GM19328 (cell line): ENCODE measurements around the gene PLA2G6.
"Not testable (repeated sequence)": the region's sequence is repeated elsewhere in the genome, so short reads cannot be mapped to it uniquely, and the experiment has no call there.

Experiments
- ATAC-seq: cut with Tn5 transposase; IDR thresholded peaks from one replicate; pipeline ENCODE4 v1.9.1; 2021; ENCODE audit warnings: mild to moderate bottlenecking, moderate library complexity; ENCODE audit not compliant: unreplicated experiment

Gene PLA2G6

DNA sequence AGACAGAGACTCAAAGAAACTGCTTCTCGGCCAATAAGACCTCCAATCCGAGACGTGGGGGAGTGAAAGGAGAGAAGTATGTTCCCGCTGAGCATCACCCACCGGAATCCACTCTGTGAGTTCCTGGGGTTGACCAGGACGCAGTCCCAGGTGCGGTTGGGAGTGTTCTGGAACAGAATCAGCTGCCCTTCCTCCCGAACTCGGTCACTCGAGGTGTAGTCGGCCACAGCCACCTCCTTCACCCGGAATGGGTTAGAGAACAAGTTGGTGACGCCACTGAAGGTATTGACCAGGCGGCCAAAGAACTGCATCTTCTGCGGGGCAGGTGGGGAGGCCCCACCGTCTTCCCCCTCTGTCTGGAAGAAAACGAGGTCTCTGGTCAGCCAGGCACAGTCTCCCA lies 12.5 kb downstream of the PLA2G6 start:
- ATAC-seq: no peak

DNA sequence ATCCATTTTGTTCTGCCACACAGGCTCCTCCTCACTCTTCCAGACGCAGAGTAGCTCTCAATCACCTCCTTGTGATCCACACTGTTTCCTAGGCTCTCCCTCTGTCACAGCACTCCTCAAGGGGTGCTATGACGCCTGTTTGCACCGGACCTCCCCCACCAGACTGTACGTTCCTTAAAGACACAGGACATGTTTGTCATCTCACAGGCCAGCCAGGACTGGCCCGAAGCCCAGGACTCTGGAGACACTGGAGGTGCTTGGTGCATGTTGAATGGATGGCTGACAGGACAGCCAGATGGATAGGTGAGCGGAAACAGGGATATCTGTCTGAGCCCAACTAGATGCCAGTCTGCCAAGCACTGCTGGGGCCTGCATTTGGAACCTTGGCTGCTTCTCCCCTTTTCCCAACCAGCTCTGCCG lies 13.6 kb downstream of the PLA2G6 start:
- no peak for ATAC-seq

DNA sequence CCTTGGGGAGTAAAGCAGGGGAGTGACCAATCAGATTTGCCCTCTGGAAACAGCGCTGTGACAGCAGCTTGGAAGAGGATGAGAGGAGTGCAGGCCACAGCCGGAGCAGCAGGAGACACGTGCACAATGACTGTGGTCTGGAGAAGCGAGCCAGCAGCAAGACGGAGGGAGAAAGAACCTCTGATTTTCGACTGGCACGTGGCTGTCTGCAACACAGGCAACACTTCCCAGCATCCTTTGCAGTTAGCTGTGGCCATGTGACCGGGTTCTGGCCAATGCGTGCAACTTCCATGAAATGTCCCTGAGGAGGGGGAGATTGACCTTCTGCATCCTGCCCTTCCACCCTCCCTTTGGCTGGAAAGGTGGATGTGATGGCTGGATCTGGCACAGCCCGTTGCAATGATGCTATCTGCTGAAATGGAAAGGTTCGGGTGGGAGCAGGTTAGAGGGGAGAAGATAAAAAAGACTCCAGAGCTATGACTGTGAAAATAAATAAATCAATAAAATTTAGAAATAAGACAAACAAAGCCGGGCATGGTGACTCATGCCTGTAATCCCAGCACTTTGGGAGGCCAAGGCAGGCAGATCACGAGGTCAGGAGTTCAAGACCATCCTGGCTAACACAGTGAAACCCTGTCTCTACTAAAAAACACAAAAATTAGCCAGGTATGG lies 15.6 kb downstream of the PLA2G6 start:
- ATAC-seq: no peak

DNA sequence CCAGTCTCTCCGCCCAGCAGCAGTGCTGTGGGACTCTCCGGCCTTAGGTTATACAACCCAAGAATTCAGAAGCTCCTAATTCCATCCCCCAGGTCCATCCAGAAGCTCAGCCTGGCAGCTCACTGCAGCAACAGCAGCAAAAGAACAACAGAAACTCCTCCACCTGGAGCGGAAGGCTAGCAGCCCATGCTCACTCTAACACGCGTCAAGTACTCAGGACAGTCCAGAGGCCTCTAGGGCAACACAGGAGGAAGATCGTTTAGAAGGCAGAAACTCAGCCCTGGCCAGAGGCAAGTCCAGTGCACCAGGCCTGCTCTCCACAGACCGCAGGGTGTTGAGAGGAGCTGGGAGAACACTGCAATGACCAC lies 17.1 kb downstream of the PLA2G6 start:
- ATAC-seq: no peak

DNA sequence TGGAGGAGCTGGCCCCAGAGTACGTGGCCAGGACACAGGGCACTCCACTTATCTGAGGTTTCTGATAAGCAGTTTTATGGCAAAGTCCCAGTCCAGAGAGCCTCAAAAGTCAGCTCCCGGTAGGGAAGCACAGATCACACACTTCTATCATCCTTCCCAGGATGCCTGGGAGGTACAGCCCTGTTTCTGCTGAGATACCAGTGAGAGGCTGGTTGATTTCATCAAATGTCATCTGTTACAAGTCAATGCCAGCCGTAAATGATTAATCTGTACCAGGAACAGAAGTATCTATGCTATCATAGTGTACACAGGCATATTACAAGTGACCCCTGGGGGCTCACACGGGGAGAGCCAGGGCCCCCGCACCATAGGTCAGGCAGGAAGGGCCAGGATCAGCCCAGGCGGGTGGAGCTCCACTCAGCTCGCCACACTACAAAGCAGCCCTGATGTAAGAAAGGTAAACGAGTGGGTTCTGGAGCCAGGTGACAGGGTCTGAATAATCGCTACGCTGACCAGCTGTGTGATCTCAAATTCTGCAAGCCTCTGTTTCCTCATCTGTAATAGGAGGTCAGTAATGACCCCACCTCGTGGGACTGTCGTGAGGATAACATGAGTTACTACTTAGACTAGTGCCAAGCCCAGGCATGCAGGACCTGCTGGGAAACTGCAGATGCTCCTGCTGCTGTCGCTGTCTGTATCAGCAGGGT lies 17.6 kb downstream of the PLA2G6 start:
- no peak for ATAC-seq

DNA sequence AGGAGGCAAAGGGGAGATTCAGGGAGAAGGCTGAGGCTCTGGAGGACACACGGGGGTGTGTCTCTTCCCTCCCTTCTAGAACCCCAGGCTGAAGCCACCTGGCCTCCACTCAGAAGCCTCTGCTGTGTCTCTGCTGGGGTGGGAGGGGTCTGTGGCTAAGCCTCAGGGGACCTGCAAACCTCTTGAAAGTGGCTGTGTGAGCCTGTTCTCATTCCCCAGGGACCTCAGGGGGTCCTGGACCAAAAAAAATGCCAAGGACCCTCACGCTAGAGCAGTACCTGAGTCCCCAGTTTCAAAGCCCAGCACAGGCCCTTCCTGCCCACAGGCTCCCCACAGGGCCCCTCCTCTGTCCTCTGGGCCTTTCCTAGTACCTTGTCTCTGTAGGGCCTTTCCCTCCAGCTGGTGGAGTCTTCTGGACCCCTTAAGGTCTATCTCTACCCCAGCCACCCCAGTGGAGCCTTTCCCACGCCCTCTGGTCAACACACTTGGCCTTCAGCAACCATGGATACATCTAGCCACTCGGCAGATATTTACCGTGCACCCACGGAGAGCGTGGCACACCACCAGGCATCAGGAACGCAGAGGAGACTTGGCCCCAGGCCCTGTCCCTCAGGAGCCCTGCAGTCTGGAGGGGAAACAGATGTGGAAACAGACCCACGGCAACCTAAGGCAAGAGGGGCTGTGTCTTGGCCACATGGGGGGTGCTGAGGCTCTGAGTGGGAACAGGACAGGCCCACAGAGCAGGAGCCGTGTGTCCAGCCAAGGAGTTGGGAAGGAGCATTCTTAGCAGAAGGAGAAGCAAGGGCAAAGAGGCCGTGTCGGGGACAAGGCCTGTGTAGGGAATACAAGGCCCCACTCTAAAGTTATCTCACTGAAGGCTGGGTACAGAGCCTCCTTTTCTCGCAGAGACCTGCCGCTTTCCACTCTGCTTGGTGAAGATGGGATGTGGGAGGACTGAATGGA lies 18.5 kb downstream of the PLA2G6 start:
- no peak for ATAC-seq

DNA sequence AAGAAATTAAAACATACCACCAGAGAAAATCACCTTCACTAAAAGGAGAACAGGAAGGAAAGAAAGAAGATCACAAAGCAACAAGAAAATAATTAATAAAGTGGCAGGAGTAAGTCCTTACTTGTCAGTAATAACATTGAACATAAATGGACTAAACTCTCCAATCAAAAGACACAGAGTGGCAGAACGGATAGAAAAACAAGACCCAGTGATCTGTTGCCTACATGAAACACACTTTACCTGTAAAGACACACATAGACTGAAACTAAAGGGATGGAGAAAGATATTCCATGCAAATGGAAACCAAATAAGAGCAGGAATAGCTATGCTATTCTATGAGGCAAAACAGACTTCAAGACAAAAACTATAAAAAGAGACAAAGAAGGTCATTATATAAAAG lies 25.9 kb downstream of the PLA2G6 start:
- ATAC-seq: no peak

DNA sequence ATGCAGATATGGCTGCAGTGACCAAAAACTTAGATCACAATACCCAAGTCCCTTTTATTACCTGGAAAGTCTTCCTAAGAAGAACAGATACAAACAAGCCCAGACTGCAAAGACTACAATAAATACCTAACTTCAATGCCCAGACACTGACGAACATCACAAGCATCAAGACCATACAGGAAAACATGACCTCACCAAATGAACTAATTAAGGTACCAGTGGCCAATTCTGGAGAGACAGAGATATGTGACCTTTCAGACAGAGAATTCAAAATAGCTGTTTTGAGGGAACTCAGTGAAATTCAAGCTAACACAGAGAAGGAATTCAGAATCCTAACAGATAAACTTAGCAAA lies 27.1 kb downstream of the PLA2G6 start:
- ATAC-seq: not testable (repeated sequence)

DNA sequence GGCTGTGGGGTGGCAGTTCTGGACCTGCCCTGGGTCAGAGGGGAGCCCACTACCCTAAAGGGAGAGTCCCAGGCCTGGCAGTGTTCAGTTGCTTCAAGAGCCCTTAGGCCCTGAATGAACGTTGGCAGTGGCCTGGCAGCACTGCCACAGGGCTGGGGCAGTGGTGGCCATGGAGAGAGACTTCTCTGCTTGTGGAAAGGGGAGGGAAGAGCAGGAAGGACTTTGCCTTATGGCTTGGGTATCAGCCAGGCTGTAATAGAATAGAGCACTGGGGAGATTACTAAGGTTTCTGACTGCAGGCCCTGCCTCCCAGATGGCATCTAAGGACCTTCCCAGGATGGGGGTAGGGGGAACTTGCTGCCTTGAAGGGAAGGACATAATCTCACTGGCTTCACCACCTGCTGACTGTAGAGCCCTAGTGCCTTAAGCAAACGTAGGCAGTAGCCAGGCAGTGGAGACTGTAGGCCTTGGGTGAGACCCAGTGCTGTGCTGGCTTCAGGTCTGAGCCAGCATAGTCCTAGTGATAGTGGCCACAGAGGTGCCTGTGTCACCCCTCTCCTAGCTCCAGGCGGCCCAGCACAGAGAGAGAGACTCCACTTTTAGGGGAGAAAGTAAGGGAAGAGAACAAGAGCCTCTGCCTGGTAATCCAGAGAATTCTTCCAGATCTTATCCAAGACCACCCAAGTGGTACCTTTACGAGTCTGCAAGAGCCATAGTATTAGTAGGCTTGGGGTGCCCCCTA lies 27.6 kb downstream of the PLA2G6 start:
- ATAC-seq: no peak

DNA sequence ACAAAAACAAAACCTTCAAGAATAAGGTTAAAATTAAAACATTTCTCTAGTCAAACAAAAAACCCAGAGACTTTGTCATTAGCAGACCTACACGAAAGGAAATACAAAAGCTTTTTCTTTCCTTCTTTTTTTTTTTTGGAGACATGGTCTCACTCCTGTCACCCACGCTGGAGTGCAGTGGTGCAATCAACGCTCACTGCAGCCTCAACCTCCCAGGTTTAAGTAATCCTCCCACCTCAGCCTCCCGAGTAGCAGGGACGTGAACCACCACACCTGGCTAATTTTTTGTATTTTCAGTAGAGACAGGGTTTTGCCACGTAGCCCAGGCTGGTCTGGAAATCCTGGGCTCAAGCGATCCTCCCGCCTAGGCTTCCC lies 30.5 kb downstream of the PLA2G6 start:
- ATAC-seq: no peak

DNA sequence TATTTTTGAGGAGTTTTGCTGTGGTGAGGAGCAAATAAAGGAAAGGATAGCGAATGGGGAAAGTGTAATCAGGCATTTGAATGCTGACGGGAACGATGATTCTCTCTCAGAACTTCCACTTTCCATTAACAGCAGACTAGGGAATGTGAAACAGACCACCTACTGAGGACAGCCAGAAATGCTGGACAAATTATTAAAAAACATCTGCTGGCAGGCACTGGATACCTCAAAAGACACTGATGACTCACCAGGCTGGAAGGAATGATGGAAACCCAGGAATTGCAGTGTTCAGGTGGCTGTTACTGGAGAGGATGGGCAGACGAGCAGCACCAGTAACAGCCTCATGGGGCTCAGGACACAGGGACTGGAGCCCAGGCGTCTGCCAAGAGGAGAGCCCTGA lies 33.4 kb downstream of the PLA2G6 start:
- no peak for ATAC-seq

DNA sequence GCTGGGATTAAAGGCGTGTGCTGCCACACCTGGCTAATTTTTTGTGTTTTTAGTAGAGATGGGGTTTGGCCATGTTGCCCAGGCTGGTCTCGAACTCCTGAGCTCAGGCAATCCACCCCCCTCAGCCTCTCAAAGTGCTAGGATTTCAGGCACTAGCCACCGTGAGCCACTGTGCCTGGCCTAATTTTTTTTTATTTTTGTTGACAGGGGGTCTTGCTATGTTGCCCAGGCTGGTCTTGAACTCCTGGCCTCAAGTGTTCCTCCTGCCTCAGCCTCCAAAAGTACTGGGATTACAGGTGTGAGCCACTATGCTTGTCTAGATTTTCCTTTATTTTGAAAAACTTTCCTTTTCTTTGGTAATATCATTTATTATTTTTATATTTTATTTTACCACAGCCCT lies 35.5 kb downstream of the PLA2G6 start:
- not testable (repeated sequence) for ATAC-seq

DNA sequence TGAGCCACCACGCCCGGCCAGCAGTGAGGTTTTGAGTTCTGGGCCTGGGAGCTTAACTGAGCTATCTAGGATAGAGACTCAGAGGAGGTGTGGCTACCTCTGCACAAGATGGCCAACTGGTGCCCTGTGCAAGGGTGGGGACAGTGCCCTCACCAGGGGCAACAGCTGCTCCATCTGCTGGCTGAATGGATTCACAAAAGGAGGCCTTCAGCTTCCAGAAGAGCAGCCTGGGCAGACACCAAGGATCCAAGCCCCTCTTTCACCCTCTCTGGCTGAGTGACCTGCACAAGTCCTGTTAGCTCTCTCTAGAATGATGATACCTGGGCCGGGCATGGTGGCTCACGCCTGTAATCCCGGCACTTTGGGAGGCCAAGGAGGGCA lies 37.6 kb downstream of the PLA2G6 start:
- ATAC-seq: no peak

DNA sequence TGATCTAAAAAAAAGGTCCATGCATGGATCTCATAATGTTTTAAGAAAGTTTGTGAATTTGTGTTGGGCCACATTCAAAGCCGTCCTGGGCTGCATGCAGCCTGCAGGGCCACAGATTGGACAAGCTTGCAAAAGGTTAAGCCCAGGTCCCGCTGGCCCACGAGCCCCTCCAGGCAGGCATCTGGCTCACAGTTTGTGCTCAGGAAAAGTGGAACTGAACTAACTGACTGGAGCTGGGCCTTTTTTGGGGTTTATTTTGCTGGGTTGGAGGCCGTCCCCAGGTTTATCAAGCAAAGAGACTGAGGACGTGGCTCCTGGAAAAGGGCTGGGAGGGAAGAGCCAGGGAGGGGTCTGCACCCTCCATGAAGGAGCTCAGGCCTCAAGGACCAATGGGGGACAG lies 39.0 kb downstream of the PLA2G6 start:
- ATAC-seq: no peak

DNA sequence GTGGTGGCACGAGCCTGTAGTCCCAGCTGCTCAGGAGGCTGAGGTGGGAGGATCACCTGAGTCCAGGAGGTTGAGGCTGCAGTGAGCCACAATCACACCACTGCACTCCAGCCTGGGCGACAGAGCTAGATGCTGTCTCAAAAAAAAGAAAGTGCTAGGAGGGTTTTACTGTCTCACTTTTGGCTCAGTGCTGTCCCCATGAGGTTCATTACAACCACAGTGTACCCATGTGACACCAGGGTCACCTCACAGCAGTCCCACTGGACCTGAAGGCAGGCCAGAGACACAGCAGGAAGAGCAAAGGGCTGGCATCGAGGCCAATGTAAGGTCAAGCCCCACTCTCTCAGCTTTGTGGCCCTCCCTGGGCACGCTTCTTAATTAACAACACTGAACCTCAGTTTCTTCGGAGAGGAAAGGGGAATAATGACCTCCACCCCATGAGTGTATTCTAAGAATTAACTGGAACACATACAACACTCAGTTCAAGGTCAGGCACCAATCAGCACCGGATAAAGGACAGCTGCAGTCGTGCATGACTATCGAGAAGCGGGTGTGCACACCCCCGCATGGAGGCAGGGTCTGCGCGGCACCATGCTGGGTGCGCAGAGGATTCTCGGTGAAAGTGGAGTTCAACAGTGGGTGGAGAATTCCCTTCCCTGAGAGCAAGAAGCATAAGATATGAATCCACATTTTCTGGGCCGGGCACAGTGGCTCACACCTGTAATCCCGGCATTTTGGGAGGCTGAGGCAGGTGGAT lies 40.2 kb downstream of the PLA2G6 start:
- no peak for ATAC-seq

DNA sequence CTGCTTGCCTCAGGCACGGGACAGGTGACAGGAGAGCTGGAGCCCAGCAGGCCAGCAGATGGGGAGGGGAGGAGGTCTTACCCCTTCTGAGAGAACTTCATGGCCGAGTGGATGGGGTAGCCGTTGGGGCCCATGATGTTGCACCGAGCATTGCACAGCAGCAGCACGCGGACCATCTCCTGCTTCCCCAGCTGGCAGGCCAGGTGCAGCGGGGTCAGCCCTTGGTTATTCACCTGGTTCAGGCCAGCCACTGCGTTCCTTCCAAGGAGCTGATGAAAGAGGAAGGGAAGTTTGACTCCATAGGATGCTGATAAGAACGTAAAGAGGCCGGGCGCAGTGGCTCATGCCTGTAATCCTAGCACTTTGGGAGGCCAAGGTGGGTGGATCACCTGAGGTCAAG lies 41.7 kb downstream of the PLA2G6 start:
- ATAC-seq: no peak

DNA sequence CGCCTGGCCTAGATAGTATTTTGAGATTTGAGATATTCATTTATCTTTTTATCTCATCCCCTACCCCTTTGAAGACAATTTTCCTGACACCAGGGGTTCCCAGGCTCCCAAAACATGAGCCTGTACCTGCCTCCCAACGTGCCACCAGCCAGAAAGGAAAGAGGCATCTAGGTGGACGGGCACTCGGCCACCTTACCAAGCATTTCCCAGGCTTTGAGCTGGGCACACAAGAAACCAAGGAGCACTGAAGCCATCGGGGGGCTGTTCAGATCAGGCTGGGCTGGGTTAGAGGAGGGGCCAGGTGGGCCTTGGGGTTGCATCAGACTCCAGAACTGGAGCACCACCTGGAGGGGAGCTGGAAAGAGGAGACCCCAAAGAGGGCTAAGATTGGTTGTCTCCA lies 42.7 kb downstream of the PLA2G6 start:
- no peak for ATAC-seq

DNA sequence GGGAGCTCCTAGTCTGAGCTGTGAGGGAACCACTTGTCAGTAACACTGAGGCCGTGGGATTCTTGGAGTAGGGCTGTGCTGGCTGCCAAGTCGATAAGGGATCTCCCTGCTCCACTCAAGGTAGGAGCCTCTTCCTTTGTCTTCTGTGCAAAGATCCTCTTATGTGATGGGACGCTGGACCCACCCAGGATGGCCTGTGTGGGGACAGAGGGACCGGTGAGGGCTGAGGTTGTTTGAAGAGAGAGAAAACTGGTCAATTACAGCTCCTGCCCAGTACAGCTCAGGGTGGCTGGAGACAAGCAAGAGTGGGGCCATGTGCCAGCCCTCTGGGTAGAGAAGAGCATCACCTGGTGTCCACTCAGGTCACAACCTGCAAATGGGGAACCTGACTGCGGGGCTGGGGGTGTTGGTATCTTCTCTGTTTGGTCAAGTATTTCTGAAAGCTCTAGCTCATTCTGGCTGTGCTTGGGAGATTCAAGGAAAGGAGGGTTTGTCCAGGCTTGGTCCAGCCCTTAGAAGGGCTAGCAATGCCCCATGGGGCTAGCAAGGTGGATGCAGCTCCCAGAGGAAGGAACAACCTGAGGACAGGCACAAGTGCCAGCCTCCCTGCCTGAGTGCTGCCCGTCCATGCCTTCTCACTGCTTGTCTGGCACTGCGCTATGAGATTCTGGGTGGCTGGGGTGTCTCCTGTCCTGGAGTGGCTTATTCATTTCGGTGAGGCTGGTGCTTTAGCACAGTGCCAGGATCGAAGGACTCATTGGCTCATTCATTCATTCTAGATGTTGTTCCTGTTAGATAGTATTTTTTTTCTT lies 43.5 kb downstream of the PLA2G6 start:
- no peak for ATAC-seq

DNA sequence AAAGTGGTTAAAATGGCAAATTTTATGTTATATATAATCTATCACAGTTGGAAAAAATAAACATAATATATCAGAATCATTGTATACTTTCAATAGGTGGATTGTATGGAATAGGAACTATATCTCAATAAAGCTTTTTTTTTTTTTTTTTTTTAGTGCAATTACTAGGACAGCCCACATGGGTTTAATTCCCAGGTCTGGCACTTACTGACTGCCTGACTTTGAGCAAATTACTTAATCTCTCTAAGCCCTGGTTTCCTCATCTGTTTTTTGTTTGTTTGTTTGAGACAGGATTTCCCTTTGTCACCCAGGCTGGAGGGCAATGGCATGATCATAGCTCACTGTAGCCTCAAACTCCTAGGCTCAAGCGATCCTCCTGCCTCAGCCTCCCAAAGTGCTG lies 45.0 kb downstream of the PLA2G6 start:
- ATAC-seq: no peak
